H9 (cell line): ENCODE results near the gene SCD. TPM values are rescaled to one million over a fixed set of nuclear protein-coding genes. Genes with fewer than 3 reads are reported as not detected.

ENCODE experiments used
- DNase-seq: peaks from one replicate; pipeline ENCODE4 v3.0.0-alpha.2; 2017
- H2AFZ ChIP-seq: one replicate; pipeline ENCODE4 v1.6.1; 2013; ENCODE audit warnings: mild to moderate bottlenecking, low read length, control low read depth, moderate library complexity
- H2AK5ac ChIP-seq: 2 replicates; pipeline ENCODE4 v1.6.1; 2013; ENCODE audit warnings: low read length, control low read depth, mixed read lengths; ENCODE audit not compliant: insufficient read length
- H2BK120ac ChIP-seq: one replicate; pipeline ENCODE4 v1.6.1; 2013; ENCODE audit warnings: low read depth, mild to moderate bottlenecking, low read length, control low read depth, inconsistent platforms; ENCODE audit not compliant: poor library complexity, severe bottlenecking
- H2BK12ac ChIP-seq: 2 replicates; pipeline ENCODE4 v1.6.1; 2013; ENCODE audit warnings: low read length, control low read depth, mixed read lengths, low read depth; ENCODE audit not compliant: insufficient read length
- H2BK15ac ChIP-seq: 2 replicates; pipeline ENCODE4 v1.6.1; 2013; ENCODE audit warnings: low read depth, low read length, control low read depth
- H2BK20ac ChIP-seq: one replicate; pipeline ENCODE4 v1.6.1; 2013; ENCODE audit warnings: low read depth, mild to moderate bottlenecking, low read length, control low read depth, inconsistent platforms; ENCODE audit not compliant: poor library complexity, severe bottlenecking
- H2BK5ac ChIP-seq: 2 replicates; pipeline ENCODE4 v1.6.1; 2013; ENCODE audit warnings: low read length, control low read depth, mixed read lengths; ENCODE audit not compliant: insufficient read length
- H3K14ac ChIP-seq: 2 replicates; pipeline ENCODE4 v1.6.1; 2013; ENCODE audit warnings: low read length, control low read depth; ENCODE audit not compliant: insufficient read depth
- H3K18ac ChIP-seq: 2 replicates; pipeline ENCODE4 v1.6.1; 2013; ENCODE audit warnings: low read depth, mild to moderate bottlenecking, mixed read lengths, low read length, control low read depth; ENCODE audit not compliant: insufficient read length
- H3K23ac ChIP-seq: 2 replicates; pipeline ENCODE4 v1.6.1; 2013; ENCODE audit warnings: low read length, control low read depth, mixed read lengths, low read depth; ENCODE audit not compliant: insufficient read length
- H3K23me2 ChIP-seq: 2 replicates; pipeline ENCODE4 v1.6.1; 2013; ENCODE audit warnings: low read depth, mild to moderate bottlenecking, mixed read lengths, low read length, control low read depth; ENCODE audit not compliant: insufficient read length, poor library complexity, severe bottlenecking
- H3K27ac ChIP-seq: 2 replicates; pipeline ENCODE4 v1.5.1; 2013; ENCODE audit warnings: low read length, control low read depth, mixed read lengths, low read depth; ENCODE audit not compliant: insufficient read length
- H3K27me3 ChIP-seq: 2 replicates; pipeline ENCODE4 v1.6.1; 2013; ENCODE audit warnings: low read length, control low read depth, inconsistent platforms; ENCODE audit not compliant: insufficient read depth
- H3K4ac ChIP-seq: 2 replicates; pipeline ENCODE4 v1.6.1; 2013; ENCODE audit warnings: low read depth, mild to moderate bottlenecking, control low read depth, inconsistent platforms, low read length, moderate library complexity
- H3K4me1 ChIP-seq: 2 replicates; pipeline ENCODE4 v1.6.1; 2013; ENCODE audit warnings: low read length, control low read depth, inconsistent platforms; ENCODE audit not compliant: insufficient read depth
- H3K4me2 ChIP-seq: 2 replicates; pipeline ENCODE4 v1.6.1; 2013; ENCODE audit warnings: low read length, control low read depth, mixed read lengths; ENCODE audit not compliant: insufficient read length, insufficient read depth
- H3K56ac ChIP-seq: 2 replicates; pipeline ENCODE4 v1.6.1; 2013; ENCODE audit warnings: low read depth, mild to moderate bottlenecking, mixed read lengths, low read length, control low read depth; ENCODE audit not compliant: insufficient read length
- H3K79me1 ChIP-seq: 2 replicates; pipeline ENCODE4 v1.6.1; 2013; ENCODE audit warnings: low read depth, mild to moderate bottlenecking, moderate library complexity, low read length, control low read depth, inconsistent platforms; ENCODE audit not compliant: insufficient read depth, poor library complexity, severe bottlenecking
- H3K79me2 ChIP-seq: 2 replicates; pipeline ENCODE4 v1.6.1; 2013; ENCODE audit warnings: low read length, control low read depth, inconsistent platforms; ENCODE audit not compliant: insufficient read depth
- H3K9ac ChIP-seq: 2 replicates; pipeline ENCODE4 v1.6.1; 2013; ENCODE audit warnings: low read length, control low read depth, mixed read lengths; ENCODE audit not compliant: insufficient read length; ENCODE audit errors: extremely low read depth
- H3K9me3 ChIP-seq: one replicate; pipeline ENCODE4 v1.6.1; 2013; ENCODE audit warnings: low read depth, low read length, inconsistent platforms; ENCODE audit not compliant: control insufficient read depth
- H3T11ph ChIP-seq: one replicate; pipeline ENCODE4 v1.6.1; 2013; ENCODE audit warnings: mild to moderate bottlenecking, low read length, control low read depth, inconsistent platforms
- H4K20me1 ChIP-seq: one replicate; pipeline ENCODE4 v1.6.1; 2013; ENCODE audit not compliant: control insufficient read depth, insufficient read length, insufficient read depth
- H4K5ac ChIP-seq: 2 replicates; pipeline ENCODE4 v1.6.1; 2013; ENCODE audit warnings: low read depth, mild to moderate bottlenecking, mixed read lengths, low read length, control low read depth; ENCODE audit not compliant: insufficient read length
- H4K8ac ChIP-seq: replicated peaks from 2 replicates; pipeline ENCODE4 v1.6.1; 2013; ENCODE audit warnings: low read length, control low read depth, mixed read lengths, low read depth; ENCODE audit not compliant: insufficient read length
- H4K91ac ChIP-seq: 2 replicates; pipeline ENCODE4 v1.6.1; 2013; ENCODE audit warnings: low read depth, mild to moderate bottlenecking, moderate library complexity, mixed read lengths, low read length, control low read depth; ENCODE audit not compliant: insufficient read length
- H3K27ac Mint-ChIP-seq, 3 experiments: 2 replicates in 2 of 3; 3 replicates in 1 of 3; pipeline ENCODE4 v1.8.0; 2020 to 2021; ENCODE audit warnings: mixed read lengths in 3 of 3, mild to moderate bottlenecking in 1 of 3, moderate library complexity in 1 of 3
- H3K27me3 Mint-ChIP-seq: 2 replicates; pipeline ENCODE4 v1.8.0; 2021; ENCODE audit warnings: low read depth, mild to moderate bottlenecking, moderate library complexity, mixed read lengths
- H3K36me3 Mint-ChIP-seq, 3 experiments: 2 replicates in 2 of 3; 3 replicates in 1 of 3; pipeline ENCODE4 v1.8.0; 2020 to 2021; ENCODE audit warnings: low read depth in 3 of 3, mixed read lengths in 3 of 3; ENCODE audit not compliant: insufficient read depth in 1 of 3
- H3K4me1 Mint-ChIP-seq, 2 experiments: 2 replicates each; pipeline ENCODE4 v1.8.0; 2020; ENCODE audit warnings: mixed read lengths in 2 of 2
- H3K4me3 Mint-ChIP-seq, 2 experiments: 2 replicates in 1 of 2; 3 replicates in 1 of 2; pipeline ENCODE4 v1.8.0; 2020 to 2021; ENCODE audit warnings: mild to moderate bottlenecking in 2 of 2, mixed read lengths in 2 of 2, moderate library complexity in 1 of 2
- H3K9me3 Mint-ChIP-seq, 2 experiments: 2 replicates in 1 of 2; 3 replicates in 1 of 2; pipeline ENCODE4 v1.8.0; 2020; ENCODE audit warnings: mild to moderate bottlenecking in 2 of 2, mixed read lengths in 2 of 2, moderate library complexity in 1 of 2
- WGBS: extraction: QIAGEN DNeasy Blood & Tissue Kit; methylation state at CpG from one replicate; pipeline ENCODE4 v1.1.7; 2013; ENCODE audit warnings: missing lambda C conversion rate, low lambda C conversion rate, mixed read lengths; ENCODE audit not compliant: insufficient read length; ENCODE audit errors: extremely low coverage; 5-methylcytosine and 5-hydroxymethylcytosine counted together
- total RNA-seq: library from RNA; stranded (reverse); gene quantifications from 2 replicates; pipeline ENCODE4 v1.2.1, GENCODE V29; 2021
- TF ChIP-seq, protein P1 (sequence below): fragments of 200-600 bp; sonication (generic); conservative IDR thresholded peaks from 3 replicates; pipeline ENCODE4 v1.8.0; 2021; ENCODE audit warnings: antibody characterized with exemption, mild to moderate bottlenecking

The SCD gene
- total RNA-seq, 1 experiment from 2014 or later, result 354 TPM

DNA sequence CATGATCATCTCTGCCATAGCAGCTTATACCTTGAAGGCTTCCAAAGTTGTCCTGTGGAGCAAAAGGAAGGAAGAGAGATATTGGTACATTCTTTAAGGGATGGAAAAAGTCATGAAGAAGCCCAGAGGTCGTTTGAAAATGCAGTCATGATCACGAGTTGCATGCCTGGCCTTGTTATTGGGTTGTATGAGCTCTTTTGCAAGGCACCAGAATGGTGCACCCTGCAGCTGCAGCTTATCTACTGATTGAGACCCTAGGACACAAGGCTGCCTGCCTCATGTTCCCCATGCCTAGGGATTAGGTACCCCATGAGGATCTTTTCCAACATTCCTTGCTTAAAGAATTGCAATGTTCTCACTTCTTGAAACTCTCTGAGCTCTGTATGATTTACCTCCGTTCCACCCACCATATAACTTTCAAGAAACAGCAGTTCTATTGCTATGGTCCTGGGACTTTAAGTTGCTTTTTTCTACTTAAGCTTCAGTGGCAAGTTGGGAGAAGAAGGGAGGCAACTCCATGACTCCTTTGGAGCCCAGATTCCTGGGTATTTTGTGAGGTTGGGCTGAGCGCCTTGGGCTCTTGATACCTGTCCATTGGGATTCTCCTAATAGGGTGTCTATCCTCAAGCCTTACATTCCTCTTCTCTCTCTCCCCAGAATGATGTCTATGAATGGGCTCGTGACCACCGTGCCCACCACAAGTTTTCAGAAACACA lies 6.9 kb downstream of the SCD start:
- Histone ChIP-seq H3K27me3 (no peaks in the 10 kb centered on the region), H3K9ac (no peak overlapping the region), H3K56ac (no peak overlapping the region), H4K20me1 (peaks cover 11% of the 10 kb centered on the region), H2AK5ac (no peak overlapping the region), H2BK120ac (no peak overlapping the region), H3K23ac (no peak overlapping the region), H3K14ac (no peak overlapping the region), H3K79me1 (peaks cover 19% of the 10 kb centered on the region), H2BK15ac (no peak overlapping the region), H3K4ac (no peak overlapping the region), H3K9me3 (no peaks in the 10 kb centered on the region), H3K4me1 (peaks cover 6% of the 10 kb centered on the region; the same call in 1 of the 2 replicates), H3K23me2 (no peaks in the 10 kb centered on the region), H2BK5ac (no peak overlapping the region), H3K79me2 (peaks cover 34% of the 10 kb centered on the region), H2BK12ac (no peak overlapping the region), H3K18ac (no peak overlapping the region), H3K27ac (no peak overlapping the region), H4K8ac (no peak overlapping the region), H2AFZ (no peak overlapping the region), H3T11ph (no peak overlapping the region), H4K91ac (no peak overlapping the region), H2BK20ac (no peak overlapping the region), H4K5ac (no peak overlapping the region), H3K4me2 (peak overlapping the region; percentile 21)
- no CpG with 5 or more reads among the region's 6 CpGs for WGBS
- Mint-ChIP-seq H3K4me3 (no peak overlapping the region), H3K27me3 (no peaks in the 10 kb centered on the region), H3K36me3 (peaks cover 87 to 93% (median 93%) of the 10 kb centered on the region in 3 experiments), H3K4me1 (peaks cover 48 to 55% of the 10 kb centered on the region in 2 experiments), H3K9me3 (no peaks in the 10 kb centered on the region; a peak in 1 of 5 replicates), H3K27ac (peak overlapping the region; percentile 34 to 51 (median 42); a peak in 3 of 7 replicates)
- TF ChIP-seq, protein P1, sequence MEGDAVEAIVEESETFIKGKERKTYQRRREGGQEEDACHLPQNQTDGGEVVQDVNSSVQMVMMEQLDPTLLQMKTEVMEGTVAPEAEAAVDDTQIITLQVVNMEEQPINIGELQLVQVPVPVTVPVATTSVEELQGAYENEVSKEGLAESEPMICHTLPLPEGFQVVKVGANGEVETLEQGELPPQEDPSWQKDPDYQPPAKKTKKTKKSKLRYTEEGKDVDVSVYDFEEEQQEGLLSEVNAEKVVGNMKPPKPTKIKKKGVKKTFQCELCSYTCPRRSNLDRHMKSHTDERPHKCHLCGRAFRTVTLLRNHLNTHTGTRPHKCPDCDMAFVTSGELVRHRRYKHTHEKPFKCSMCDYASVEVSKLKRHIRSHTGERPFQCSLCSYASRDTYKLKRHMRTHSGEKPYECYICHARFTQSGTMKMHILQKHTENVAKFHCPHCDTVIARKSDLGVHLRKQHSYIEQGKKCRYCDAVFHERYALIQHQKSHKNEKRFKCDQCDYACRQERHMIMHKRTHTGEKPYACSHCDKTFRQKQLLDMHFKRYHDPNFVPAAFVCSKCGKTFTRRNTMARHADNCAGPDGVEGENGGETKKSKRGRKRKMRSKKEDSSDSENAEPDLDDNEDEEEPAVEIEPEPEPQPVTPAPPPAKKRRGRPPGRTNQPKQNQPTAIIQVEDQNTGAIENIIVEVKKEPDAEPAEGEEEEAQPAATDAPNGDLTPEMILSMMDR, result no peak
- DNase-seq, result no peak
